Endothelial cell (in vitro differentiated cells): ENCODE results near the gene ZEB1. TPM values are rescaled to one million over a fixed set of nuclear protein-coding genes. Genes with fewer than 3 reads are reported as not detected.

Experiments used
- DNase-seq: peaks from one replicate; pipeline ENCODE4 v3.0.0; 2021; ENCODE audit warnings: low spot score
- H3K27ac Mint-ChIP-seq: one replicate; pipeline ENCODE4 v1.8.0; 2021; ENCODE audit warnings: mixed read lengths, inconsistent platforms; ENCODE audit not compliant: unreplicated experiment
- H3K27me3 Mint-ChIP-seq: one replicate; pipeline ENCODE4 v1.8.0; 2021; ENCODE audit warnings: mild to moderate bottlenecking, moderate library complexity, mixed read lengths, inconsistent platforms; ENCODE audit not compliant: unreplicated experiment
- H3K36me3 Mint-ChIP-seq: one replicate; pipeline ENCODE4 v1.8.0; 2021; ENCODE audit warnings: mild to moderate bottlenecking, low read depth, mixed read lengths, inconsistent platforms; ENCODE audit not compliant: unreplicated experiment
- H3K4me1 Mint-ChIP-seq: one replicate; pipeline ENCODE4 v1.8.0; 2021; ENCODE audit warnings: mild to moderate bottlenecking, mixed read lengths, inconsistent platforms; ENCODE audit not compliant: unreplicated experiment
- H3K4me3 Mint-ChIP-seq: one replicate; pipeline ENCODE4 v1.8.0; 2021; ENCODE audit warnings: mild to moderate bottlenecking, mixed read lengths, inconsistent platforms; ENCODE audit not compliant: unreplicated experiment
- H3K9me3 Mint-ChIP-seq: one replicate; pipeline ENCODE4 v1.8.0; 2021; ENCODE audit warnings: mixed read lengths, inconsistent platforms; ENCODE audit not compliant: unreplicated experiment
- total RNA-seq: library from RNA; stranded (reverse); fragmentation: NEBNext Ultra II Directional; extraction: Animal tissue kit (Norgen Biotek cat#: 25700); gene quantifications from one replicate; pipeline ENCODE4 v1.2.1, GENCODE V29; 2021; ENCODE audit not compliant: unreplicated experiment
- TF ChIP-seq, protein P1 (sequence below): fragments of 200-600 bp; sonication (generic); IDR thresholded peaks from one replicate; pipeline ENCODE4 v1.5.0; 2021; ENCODE audit warnings: antibody characterized with exemption; ENCODE audit not compliant: unreplicated experiment

Gene ZEB1
- total RNA-seq, 1 donor from 2014 or later, result 76.6 TPM

- peaks cover 8% of the 10 kb centered on the region for H3K4me1 Mint-ChIP-seq
- no peak overlapping the region for H3K27ac Mint-ChIP-seq
- TF ChIP-seq, protein P1, sequence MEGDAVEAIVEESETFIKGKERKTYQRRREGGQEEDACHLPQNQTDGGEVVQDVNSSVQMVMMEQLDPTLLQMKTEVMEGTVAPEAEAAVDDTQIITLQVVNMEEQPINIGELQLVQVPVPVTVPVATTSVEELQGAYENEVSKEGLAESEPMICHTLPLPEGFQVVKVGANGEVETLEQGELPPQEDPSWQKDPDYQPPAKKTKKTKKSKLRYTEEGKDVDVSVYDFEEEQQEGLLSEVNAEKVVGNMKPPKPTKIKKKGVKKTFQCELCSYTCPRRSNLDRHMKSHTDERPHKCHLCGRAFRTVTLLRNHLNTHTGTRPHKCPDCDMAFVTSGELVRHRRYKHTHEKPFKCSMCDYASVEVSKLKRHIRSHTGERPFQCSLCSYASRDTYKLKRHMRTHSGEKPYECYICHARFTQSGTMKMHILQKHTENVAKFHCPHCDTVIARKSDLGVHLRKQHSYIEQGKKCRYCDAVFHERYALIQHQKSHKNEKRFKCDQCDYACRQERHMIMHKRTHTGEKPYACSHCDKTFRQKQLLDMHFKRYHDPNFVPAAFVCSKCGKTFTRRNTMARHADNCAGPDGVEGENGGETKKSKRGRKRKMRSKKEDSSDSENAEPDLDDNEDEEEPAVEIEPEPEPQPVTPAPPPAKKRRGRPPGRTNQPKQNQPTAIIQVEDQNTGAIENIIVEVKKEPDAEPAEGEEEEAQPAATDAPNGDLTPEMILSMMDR, result no peak
- H3K27me3 Mint-ChIP-seq, result no peaks in the 10 kb centered on the region
- H3K9me3 Mint-ChIP-seq, result no peaks in the 10 kb centered on the region
- H3K36me3 Mint-ChIP-seq, result no peaks in the 10 kb centered on the region
- no peak overlapping the region for H3K4me3 Mint-ChIP-seq
- DNase-seq, result no peak
These were observed 55.2 kb downstream of the ZEB1 start for GRCh38 chr10:31374146-31374696.

DNA sequence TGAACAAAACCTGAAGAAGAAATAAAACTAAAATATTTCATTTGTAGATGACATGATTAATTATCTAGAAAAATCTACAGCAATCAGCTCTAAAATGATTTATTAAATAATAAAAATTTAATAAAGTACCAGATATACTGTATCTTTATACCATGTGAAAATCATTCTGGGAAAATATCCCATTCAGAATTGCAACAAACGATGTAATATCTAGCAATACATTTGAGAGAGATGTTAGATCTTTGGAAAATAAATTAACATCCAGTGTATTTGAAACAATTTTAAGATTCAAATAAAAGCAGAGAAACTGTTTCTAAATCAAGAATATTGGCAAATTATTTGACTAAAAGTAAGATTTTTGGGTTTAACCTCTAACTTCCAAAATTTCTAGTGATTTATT lies 62.2 kb downstream of the ZEB1 start:
- H3K36me3 Mint-ChIP-seq, result no peaks in the 10 kb centered on the region
- H3K27ac Mint-ChIP-seq, result no peak overlapping the region
- no peaks in the 10 kb centered on the region for H3K9me3 Mint-ChIP-seq
- no peak for DNase-seq
- TF ChIP-seq, protein P1, result no peak
- H3K4me3 Mint-ChIP-seq, result no peak overlapping the region
- peaks cover 19% of the 10 kb centered on the region for H3K4me1 Mint-ChIP-seq
- no peaks in the 10 kb centered on the region for H3K27me3 Mint-ChIP-seq

GRCh38 chr10:31381766-31382316 lies 62.8 kb downstream of the ZEB1 start:
- Mint-ChIP-seq H3K27me3 (no peaks in the 10 kb centered on the region), H3K27ac (no peak overlapping the region), H3K36me3 (no peaks in the 10 kb centered on the region), H3K9me3 (no peaks in the 10 kb centered on the region), H3K4me3 (no peak overlapping the region), H3K4me1 (peaks cover 19% of the 10 kb centered on the region)
- TF ChIP-seq, protein P1, result no peak
- DNase-seq, result no peak

- peaks cover 14% of the 10 kb centered on the region for H3K4me1 Mint-ChIP-seq
- no peak for DNase-seq
- no peaks in the 10 kb centered on the region for H3K9me3 Mint-ChIP-seq
- H3K27ac Mint-ChIP-seq, result no peak overlapping the region
- TF ChIP-seq, protein P1, result no peak
- no peaks in the 10 kb centered on the region for H3K27me3 Mint-ChIP-seq
- no peak overlapping the region for H3K4me3 Mint-ChIP-seq
- H3K36me3 Mint-ChIP-seq, result peaks cover 3% of the 10 kb centered on the region
These were observed 65.0 kb downstream of the ZEB1 start for GRCh38 chr10:31383810-31384588.

- no peak for DNase-seq
- Mint-ChIP-seq H3K4me1 (peaks cover 12% of the 10 kb centered on the region), H3K27ac (no peak overlapping the region), H3K4me3 (no peak overlapping the region), H3K36me3 (peaks cover 3% of the 10 kb centered on the region), H3K27me3 (no peaks in the 10 kb centered on the region), H3K9me3 (no peaks in the 10 kb centered on the region)
- TF ChIP-seq, protein P1, result no peak
These were observed 65.6 kb downstream of the ZEB1 start for GRCh38 chr10:31384589-31384949.
